WTC11 (cell line): ENCODE measurements around the gene SPAST. TPM values are rescaled to one million over a fixed set of nuclear protein-coding genes. Genes with fewer than 3 reads are reported as not detected.

ENCODE experiments used
- ATAC-seq: fragments of 200-7000 bp; cut with Tn5 transposase; 2 replicates; pipeline ENCODE4 v1.10.0; 2021; ENCODE audit warnings: mild to moderate bottlenecking, moderate library complexity
- CTCF ChIA-PET: fragments of 300-600 bp; sonication (Branson Sonifier 250); formaldehyde crosslinking; loops from one replicate; lab custom pipeline; 2021; ENCODE audit warnings: antibody characterized with exemption; lab: Charles Lee
- POLR2A ChIA-PET: fragments of 350-600 bp; sonication (Branson Sonifier 250); formaldehyde crosslinking; loops from one replicate; lab custom pipeline; 2021; ENCODE audit warnings: antibody characterized with exemption; lab: Charles Lee
- DNase-seq: peaks from one replicate; pipeline ENCODE4 v3.0.0; 2021; ENCODE audit warnings: low spot score
- H3K27ac Mint-ChIP-seq: 2 replicates; pipeline ENCODE4 v1.8.0; 2021; ENCODE audit warnings: mixed read lengths
- H3K27me3 Mint-ChIP-seq: 2 replicates; pipeline ENCODE4 v1.8.0; 2021; ENCODE audit warnings: low read depth, mild to moderate bottlenecking, moderate library complexity, mixed read lengths
- H3K36me3 Mint-ChIP-seq: 2 replicates; pipeline ENCODE4 v1.8.0; 2021; ENCODE audit warnings: mixed read lengths
- H3K4me1 Mint-ChIP-seq: 2 replicates; pipeline ENCODE4 v1.8.0; 2022; ENCODE audit warnings: mixed read lengths
- H3K4me3 Mint-ChIP-seq: 2 replicates; pipeline ENCODE4 v1.8.0; 2021; ENCODE audit warnings: mild to moderate bottlenecking, moderate library complexity, mixed read lengths
- H3K9me3 Mint-ChIP-seq: 2 replicates; pipeline ENCODE4 v1.8.0; 2021; ENCODE audit warnings: mixed read lengths
- EMX1 ChIP-seq: fragments of 250-450 bp; sonication (Bioruptor Pico); IDR thresholded peaks from 2 replicates; pipeline ENCODE4 v1.8.0; 2021; ENCODE audit warnings: mild to moderate bottlenecking
- FOXP1 ChIP-seq: sonication (generic); formaldehyde crosslinking; IDR thresholded peaks from 2 replicates; pipeline ENCODE4 v1.8.0; 2022; ENCODE audit warnings: missing genetic modification reagents, mild to moderate bottlenecking, moderate library complexity, borderline replicate concordance
- GABPB1 ChIP-seq: sonication (generic); formaldehyde crosslinking; IDR thresholded peaks from 2 replicates; pipeline ENCODE4 v1.8.1; 2023; ENCODE audit warnings: mild to moderate bottlenecking, missing genetic modification reagents
- GRHL2 ChIP-seq: fragments of 250-450 bp; sonication (Bioruptor Pico); IDR thresholded peaks from 2 replicates; pipeline ENCODE4 v1.8.0; 2022; ENCODE audit warnings: mild to moderate bottlenecking, moderate library complexity; ENCODE audit not compliant: insufficient replicate concordance, severe bottlenecking
- HMGA2 ChIP-seq: fragments of 250-450 bp; sonication (Bioruptor Pico); IDR thresholded peaks from 2 replicates; pipeline ENCODE4 v1.4.0; 2021; ENCODE audit warnings: mild to moderate bottlenecking, moderate library complexity
- NR2C2 ChIP-seq: sonication (generic); formaldehyde crosslinking; IDR thresholded peaks from 2 replicates; pipeline ENCODE4 v1.8.0; 2022; ENCODE audit warnings: mild to moderate bottlenecking, missing genetic modification reagents
- RORB ChIP-seq: fragments of 250-450 bp; sonication (Bioruptor Pico); IDR thresholded peaks from 2 replicates; pipeline ENCODE4 v1.9.0; 2021; ENCODE audit warnings: mild to moderate bottlenecking
- SOX15 ChIP-seq: fragments of 250-450 bp; sonication (Bioruptor Pico); IDR thresholded peaks from 2 replicates; pipeline ENCODE4 v1.9.0; 2021; ENCODE audit warnings: mild to moderate bottlenecking
- TEAD1 ChIP-seq: sonication (generic); formaldehyde crosslinking; IDR thresholded peaks from 2 replicates; pipeline ENCODE4 v1.8.0; 2022; ENCODE audit warnings: mild to moderate bottlenecking, missing genetic modification reagents
- ZNF416 ChIP-seq: fragments of 250-450 bp; sonication (Bioruptor Pico); IDR thresholded peaks from 2 replicates; pipeline ENCODE4 v1.9.0; 2021; ENCODE audit warnings: mild to moderate bottlenecking, inconsistent platforms
- ZNF423 ChIP-seq: fragments of 250-450 bp; sonication (Bioruptor Pico); IDR thresholded peaks from 2 replicates; pipeline ENCODE4 v2.1.2; 2022; ENCODE audit warnings: mild to moderate bottlenecking, moderate library complexity
- total RNA-seq: library from RNA; stranded (reverse); gene quantifications from 3 replicates; pipeline ENCODE4 v1.2.3, GENCODE V29; 2021
- TF ChIP-seq, protein P1 (sequence below): sonication (generic); formaldehyde crosslinking; IDR thresholded peaks from 2 replicates; pipeline ENCODE4 v1.8.0; 2022; ENCODE audit warnings: mild to moderate bottlenecking, missing genetic modification reagents
- TF ChIP-seq, protein P2 (sequence below): sonication (generic); formaldehyde crosslinking; IDR thresholded peaks from 2 replicates; pipeline ENCODE4 v1.8.0; 2022; ENCODE audit warnings: mild to moderate bottlenecking, missing genetic modification reagents
- TF ChIP-seq, protein P3 (sequence below): sonication (generic); formaldehyde crosslinking; IDR thresholded peaks from 2 replicates; pipeline ENCODE4 v1.8.1; 2023; ENCODE audit warnings: mild to moderate bottlenecking, missing genetic modification reagents, borderline replicate concordance
- TF ChIP-seq, protein P4 (sequence below): sonication (generic); formaldehyde crosslinking; IDR thresholded peaks from 2 replicates; pipeline ENCODE4 v1.8.0; 2022; ENCODE audit warnings: mild to moderate bottlenecking, missing genetic modification reagents
- TF ChIP-seq, protein P5 (sequence below): sonication (generic); formaldehyde crosslinking; IDR thresholded peaks from 2 replicates; pipeline ENCODE4 v1.8.1; 2022; ENCODE audit warnings: low read depth, missing genetic modification reagents, borderline replicate concordance
- TF ChIP-seq, protein P6 (sequence below): fragments of 250-450 bp; sonication (Bioruptor Pico); IDR thresholded peaks from 2 replicates; pipeline ENCODE4 v1.9.0; 2021; ENCODE audit warnings: mild to moderate bottlenecking

Gene SPAST
- total RNA-seq, 1 experiment from 2014 or later = 28.4 TPM

DNA sequence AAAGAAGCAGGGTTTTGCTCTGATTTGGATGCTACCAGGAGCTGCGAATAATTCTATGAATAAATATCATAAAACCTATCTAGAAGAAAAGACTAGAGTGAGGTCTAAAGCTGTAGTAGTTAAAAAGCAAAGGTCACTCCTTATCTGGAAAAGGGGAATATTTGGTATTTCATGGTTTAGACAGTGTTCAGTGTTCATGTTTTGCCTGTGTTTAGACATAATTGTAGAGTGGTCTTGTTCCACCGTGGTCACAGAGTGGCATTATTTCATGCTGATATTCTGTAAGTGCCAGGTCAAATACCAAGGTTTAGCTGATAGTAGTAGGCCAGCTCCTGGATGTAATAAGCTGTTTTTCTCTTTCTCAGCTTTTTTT lies 10.8 kb downstream of the SPAST start:
- ATAC-seq (no peak), DNase-seq (no peak)
- Mint-ChIP-seq H3K27me3 (no peaks in the 10 kb centered on the region), H3K36me3 (no peaks in the 10 kb centered on the region), H3K4me3 (no peak overlapping the region), H3K9me3 (no peaks in the 10 kb centered on the region), H3K4me1 (no peaks in the 10 kb centered on the region), H3K27ac (no peak overlapping the region)
- ChIA-PET CTCF (no interaction called here), POLR2A (interaction anchor here (0.8 kb wide), 1 partner anchor 9 kb away, joined by 3 read pairs; no protein-coding TSS in a partner anchor)
- TF ChIP-seq, protein P1, sequence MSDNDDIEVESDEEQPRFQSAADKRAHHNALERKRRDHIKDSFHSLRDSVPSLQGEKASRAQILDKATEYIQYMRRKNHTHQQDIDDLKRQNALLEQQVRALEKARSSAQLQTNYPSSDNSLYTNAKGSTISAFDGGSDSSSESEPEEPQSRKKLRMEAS = no peak
- TF ChIP-seq ZNF423 (CRISPR knock-in tag) (no peak), TEAD1 (CRISPR knock-in tag) (no peak), GABPB1 (CRISPR knock-in tag) (no peak)
- TF ChIP-seq, protein P2, sequence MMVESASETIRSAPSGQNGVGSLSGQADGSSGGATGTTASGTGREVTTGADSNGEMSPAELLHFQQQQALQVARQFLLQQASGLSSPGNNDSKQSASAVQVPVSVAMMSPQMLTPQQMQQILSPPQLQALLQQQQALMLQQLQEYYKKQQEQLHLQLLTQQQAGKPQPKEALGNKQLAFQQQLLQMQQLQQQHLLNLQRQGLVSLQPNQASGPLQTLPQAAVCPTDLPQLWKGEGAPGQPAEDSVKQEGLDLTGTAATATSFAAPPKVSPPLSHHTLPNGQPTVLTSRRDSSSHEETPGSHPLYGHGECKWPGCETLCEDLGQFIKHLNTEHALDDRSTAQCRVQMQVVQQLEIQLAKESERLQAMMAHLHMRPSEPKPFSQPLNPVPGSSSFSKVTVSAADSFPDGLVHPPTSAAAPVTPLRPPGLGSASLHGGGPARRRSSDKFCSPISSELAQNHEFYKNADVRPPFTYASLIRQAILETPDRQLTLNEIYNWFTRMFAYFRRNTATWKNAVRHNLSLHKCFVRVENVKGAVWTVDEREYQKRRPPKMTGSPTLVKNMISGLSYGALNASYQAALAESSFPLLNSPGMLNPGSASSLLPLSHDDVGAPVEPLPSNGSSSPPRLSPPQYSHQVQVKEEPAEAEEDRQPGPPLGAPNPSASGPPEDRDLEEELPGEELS (CRISPR knock-in tag) = no peak

DNA sequence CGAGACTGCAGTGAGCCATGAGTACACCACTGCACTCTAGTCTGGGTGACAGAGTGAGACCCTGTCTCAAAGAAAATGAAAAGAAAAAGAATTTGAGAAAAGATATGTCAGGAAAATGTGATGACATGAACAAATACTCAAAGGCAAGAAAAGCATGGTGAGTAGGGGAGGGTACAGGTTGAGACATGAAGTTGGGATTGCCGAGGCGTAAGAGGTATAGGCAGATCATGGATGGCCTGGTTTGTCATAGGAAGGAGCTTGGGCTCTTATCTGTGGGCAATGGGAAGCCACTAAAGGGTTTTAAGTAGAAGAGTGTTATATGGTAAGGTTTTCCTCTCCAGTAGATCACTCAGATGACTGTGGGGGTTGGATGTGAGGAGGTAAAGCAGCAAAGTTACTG lies 32.3 kb downstream of the SPAST start:
- ChIA-PET CTCF (no interaction called here), POLR2A (interaction anchor here (0.5 to 0.6 kb wide), 2 partner anchors 13 to 421 kb away, joined by 3 to 4 read pairs; no protein-coding TSS in a partner anchor)
- Mint-ChIP-seq H3K27me3 (no peaks in the 10 kb centered on the region), H3K36me3 (peaks cover 12% of the 10 kb centered on the region), H3K27ac (no peak overlapping the region), H3K4me1 (no peaks in the 10 kb centered on the region)
- DNase-seq = no peak
- TF ChIP-seq NR2C2 (no peak), GRHL2 (CRISPR knock-in tag) (no peak), EMX1 (CRISPR knock-in tag) (no peak), SOX15 (no peak), HMGA2 (CRISPR knock-in tag) (no peak), FOXP1 (no peak), TEAD1 (CRISPR knock-in tag) (no peak)
- TF ChIP-seq, protein P3, sequence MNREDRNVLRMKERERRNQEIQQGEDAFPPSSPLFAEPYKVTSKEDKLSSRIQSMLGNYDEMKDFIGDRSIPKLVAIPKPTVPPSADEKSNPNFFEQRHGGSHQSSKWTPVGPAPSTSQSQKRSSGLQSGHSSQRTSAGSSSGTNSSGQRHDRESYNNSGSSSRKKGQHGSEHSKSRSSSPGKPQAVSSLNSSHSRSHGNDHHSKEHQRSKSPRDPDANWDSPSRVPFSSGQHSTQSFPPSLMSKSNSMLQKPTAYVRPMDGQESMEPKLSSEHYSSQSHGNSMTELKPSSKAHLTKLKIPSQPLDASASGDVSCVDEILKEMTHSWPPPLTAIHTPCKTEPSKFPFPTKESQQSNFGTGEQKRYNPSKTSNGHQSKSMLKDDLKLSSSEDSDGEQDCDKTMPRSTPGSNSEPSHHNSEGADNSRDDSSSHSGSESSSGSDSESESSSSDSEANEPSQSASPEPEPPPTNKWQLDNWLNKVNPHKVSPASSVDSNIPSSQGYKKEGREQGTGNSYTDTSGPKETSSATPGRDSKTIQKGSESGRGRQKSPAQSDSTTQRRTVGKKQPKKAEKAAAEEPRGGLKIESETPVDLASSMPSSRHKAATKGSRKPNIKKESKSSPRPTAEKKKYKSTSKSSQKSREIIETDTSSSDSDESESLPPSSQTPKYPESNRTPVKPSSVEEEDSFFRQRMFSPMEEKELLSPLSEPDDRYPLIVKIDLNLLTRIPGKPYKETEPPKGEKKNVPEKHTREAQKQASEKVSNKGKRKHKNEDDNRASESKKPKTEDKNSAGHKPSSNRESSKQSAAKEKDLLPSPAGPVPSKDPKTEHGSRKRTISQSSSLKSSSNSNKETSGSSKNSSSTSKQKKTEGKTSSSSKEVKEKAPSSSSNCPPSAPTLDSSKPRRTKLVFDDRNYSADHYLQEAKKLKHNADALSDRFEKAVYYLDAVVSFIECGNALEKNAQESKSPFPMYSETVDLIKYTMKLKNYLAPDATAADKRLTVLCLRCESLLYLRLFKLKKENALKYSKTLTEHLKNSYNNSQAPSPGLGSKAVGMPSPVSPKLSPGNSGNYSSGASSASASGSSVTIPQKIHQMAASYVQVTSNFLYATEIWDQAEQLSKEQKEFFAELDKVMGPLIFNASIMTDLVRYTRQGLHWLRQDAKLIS (CRISPR knock-in tag) = no peak
- TF ChIP-seq, protein P4, sequence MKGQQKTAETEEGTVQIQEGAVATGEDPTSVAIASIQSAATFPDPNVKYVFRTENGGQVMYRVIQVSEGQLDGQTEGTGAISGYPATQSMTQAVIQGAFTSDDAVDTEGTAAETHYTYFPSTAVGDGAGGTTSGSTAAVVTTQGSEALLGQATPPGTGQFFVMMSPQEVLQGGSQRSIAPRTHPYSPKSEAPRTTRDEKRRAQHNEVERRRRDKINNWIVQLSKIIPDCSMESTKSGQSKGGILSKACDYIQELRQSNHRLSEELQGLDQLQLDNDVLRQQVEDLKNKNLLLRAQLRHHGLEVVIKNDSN (CRISPR knock-in tag) = no peak
- TF ChIP-seq, protein P5, sequence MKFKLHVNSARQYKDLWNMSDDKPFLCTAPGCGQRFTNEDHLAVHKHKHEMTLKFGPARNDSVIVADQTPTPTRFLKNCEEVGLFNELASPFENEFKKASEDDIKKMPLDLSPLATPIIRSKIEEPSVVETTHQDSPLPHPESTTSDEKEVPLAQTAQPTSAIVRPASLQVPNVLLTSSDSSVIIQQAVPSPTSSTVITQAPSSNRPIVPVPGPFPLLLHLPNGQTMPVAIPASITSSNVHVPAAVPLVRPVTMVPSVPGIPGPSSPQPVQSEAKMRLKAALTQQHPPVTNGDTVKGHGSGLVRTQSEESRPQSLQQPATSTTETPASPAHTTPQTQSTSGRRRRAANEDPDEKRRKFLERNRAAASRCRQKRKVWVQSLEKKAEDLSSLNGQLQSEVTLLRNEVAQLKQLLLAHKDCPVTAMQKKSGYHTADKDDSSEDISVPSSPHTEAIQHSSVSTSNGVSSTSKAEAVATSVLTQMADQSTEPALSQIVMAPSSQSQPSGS (CRISPR knock-in tag) = no peak
- TF ChIP-seq, all 79 proteins: peak for 0
- ATAC-seq = no peak
- H3K4me3 Mint-ChIP-seq = no peak overlapping the region
- peaks cover 5% of the 10 kb centered on the region for H3K9me3 Mint-ChIP-seq

DNA sequence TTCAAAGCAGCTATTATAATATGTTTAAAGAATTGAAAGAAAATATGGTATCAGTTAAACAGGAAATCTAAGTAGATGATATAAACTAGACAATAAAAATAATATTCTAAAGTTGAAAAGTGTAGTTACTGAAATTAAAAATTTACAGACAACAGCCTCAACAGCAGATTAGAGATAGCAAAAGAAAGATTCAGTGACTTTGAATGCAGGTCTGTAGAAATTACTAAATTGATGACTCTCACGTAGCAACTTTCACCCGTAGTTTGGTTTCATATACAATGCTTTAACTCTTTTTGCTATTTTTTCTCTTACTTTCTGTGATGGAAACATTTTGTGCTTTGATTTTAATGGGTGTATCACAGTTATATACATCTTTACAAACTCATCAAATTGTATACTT lies 44.8 kb downstream of the SPAST start:
- POLR2A ChIA-PET = no interaction called here
- TF ChIP-seq ZNF416 (CRISPR knock-in tag) (no peak), RORB (no peak)
- TF ChIP-seq, protein P6, sequence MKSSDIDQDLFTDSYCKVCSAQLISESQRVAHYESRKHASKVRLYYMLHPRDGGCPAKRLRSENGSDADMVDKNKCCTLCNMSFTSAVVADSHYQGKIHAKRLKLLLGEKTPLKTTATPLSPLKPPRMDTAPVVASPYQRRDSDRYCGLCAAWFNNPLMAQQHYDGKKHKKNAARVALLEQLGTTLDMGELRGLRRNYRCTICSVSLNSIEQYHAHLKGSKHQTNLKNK (CRISPR knock-in tag) = no peak
- TF ChIP-seq, all 79 proteins: peak for 0
- no peaks in the 10 kb centered on the region for H3K27me3 Mint-ChIP-seq
- no peaks in the 10 kb centered on the region for H3K4me1 Mint-ChIP-seq
- no peak overlapping the region for H3K27ac Mint-ChIP-seq
- no peak overlapping the region for H3K4me3 Mint-ChIP-seq
- H3K9me3 Mint-ChIP-seq = peaks cover 36% of the 10 kb centered on the region
- ATAC-seq = no peak
- peaks cover 45% of the 10 kb centered on the region for H3K36me3 Mint-ChIP-seq
- CTCF ChIA-PET = no interaction called here
- DNase-seq = no peak
